Activated CD4-positive, alpha-beta T cell treated with anti-CD3 and anti-CD28 coated beads for 1 hour (primary cell): ENCODE data around the gene DNASE1L2.
"Not testable (repeated sequence)": the region's sequence is repeated elsewhere in the genome, so short reads cannot be mapped to it uniquely, and the experiment has no call there.

ENCODE experiments used
- DNase-seq: peaks from one replicate; pipeline ENCODE4 v3.0.0-alpha.2; 2020

DNASE1L2 gene, protein sequence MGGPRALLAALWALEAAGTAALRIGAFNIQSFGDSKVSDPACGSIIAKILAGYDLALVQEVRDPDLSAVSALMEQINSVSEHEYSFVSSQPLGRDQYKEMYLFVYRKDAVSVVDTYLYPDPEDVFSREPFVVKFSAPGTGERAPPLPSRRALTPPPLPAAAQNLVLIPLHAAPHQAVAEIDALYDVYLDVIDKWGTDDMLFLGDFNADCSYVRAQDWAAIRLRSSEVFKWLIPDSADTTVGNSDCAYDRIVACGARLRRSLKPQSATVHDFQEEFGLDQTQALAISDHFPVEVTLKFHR

GRCh38 chr16:2236337-2237101 lies at the start of gene DNASE1L2:
DNASE1L2 (plus strand) TSS chr16:2236444; CDS start chr16:2236817, 373 bp downstream.
- DNase-seq, result no peak

- DNase-seq, result no peak
Measured at GRCh38 chr16:2186505-2186904, 49.7 kb upstream of the DNASE1L2 start.

DNA sequence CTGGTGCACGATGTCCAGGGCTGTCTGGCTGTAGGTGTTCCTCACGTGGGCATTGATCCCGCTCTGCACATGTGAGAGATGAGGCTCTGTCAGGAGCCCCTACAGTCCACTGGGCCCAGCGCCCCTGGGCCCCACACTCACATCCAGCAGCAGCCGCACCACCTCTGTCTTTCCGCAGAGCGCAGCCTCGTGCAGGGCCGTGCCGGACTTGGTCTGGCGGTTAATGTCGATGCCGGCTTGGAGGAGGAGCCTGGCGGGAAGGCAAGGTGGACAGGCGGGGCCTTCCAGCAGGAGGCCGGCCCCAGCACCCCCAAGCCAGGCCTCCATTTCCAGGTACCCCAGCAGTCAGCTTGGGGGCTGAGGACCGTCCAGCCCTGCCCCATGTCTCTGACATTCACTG lies 49.0 kb upstream of the DNASE1L2 start:
- no peak for DNase-seq

GRCh38 chr16:2188395-2188794 lies 47.8 kb upstream of the DNASE1L2 start:
- DNase-seq, result no peak

GRCh38 chr16:2189252-2189893 lies 46.9 kb upstream of the DNASE1L2 start:
- no peak for DNase-seq

GRCh38 chr16:2190002-2190658 lies 46.1 kb upstream of the DNASE1L2 start:
- DNase-seq, result no peak

GRCh38 chr16:2190659-2191445 lies 45.4 kb upstream of the DNASE1L2 start:
- DNase-seq, result no peak

- no peak for DNase-seq
Measured at GRCh38 chr16:2191446-2191706, 44.9 kb upstream of the DNASE1L2 start.

GRCh38 chr16:2194166-2194834 lies 41.9 kb upstream of the DNASE1L2 start:
- DNase-seq, result no peak

- peak; percentile 33 for DNase-seq
Measured at GRCh38 chr16:2194852-2195321, 41.4 kb upstream of the DNASE1L2 start.

DNA sequence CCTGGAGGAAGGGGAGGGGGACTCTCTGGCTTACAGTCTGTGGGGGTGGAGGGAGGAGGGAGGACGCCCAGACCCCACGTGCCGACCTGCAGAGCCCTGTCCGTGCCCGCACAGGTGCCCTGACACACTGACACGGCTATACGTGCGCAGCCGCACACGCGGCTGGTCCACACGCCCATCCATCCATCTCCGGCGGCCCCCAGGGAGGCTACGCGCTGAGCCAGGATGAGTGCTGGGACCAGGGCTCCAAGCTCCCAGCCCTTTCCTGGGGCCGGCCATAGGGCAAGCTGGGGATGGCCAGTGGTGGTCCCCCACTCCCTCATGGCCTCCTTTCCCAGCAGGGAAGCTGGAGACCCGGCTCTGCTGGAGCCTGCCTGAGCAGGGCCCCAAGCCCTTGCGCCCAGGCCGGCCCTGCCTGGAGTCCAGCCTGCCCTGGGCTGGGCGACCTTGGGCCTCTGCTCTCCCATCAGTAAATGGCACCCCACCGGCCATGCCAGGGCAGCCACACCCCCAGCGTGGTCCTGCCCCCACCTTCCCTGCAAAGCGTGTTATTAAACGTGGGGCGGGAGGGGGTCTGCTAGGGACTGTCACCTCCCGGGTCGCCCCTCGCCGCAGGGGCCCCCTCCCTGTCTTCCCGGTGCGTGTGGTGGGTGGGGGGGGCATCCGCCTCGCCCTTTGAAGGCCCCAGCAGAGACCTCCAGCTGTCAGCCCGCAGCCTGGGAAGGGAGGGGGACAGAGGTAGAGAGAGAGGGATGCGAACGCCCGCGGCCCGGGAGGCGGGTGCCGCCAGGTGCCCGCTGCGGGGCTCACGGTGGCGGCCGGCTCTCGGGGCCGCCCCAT lies 40.7 kb upstream of the DNASE1L2 start:
- DNase-seq, result no peak

DNA sequence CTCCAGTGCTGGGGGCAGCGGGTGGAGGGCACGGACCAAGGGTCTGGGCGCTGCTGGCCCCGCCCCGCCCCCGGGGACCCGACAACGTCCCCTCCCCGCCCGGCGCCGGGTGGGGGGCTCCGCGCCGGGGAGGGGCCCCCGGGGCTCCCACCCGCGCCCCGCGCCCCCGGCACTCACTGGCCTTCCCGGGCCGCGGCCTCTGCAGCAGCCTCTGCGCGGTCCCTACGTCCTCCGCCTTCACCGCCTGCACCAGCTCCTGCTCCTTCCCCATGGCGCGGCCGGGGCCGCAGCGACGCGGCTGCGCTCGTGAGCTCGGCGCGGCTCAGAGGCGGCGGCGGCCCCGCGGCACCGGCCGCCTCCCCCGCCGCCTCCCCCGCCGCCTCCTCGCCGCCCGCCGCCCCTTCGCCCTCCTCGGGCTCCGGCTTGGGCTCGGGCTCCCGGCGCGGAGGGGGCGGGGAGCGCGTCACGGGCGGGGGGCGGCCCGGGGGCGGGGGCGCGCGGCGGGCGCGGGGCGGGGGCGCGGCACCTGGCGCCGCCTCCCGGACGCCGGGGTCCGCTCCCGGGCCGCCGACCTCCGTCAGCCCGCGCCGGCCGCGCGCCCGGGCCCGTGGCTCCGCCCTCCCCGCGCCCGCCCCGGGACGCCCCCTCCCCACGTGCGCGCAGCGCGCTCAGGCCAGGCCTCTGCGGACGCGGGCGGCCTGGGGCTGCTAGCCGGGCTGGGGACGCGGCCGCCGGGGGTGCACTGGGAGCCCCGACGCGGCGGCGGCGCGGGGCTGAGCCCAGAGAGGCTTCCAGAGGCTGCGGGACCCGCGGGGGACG lies 39.9 kb upstream of the DNASE1L2 start, which contains the start of gene CASKIN1:
CASKIN1 (minus strand) TSS at position 444 of the 819 bp plus-strand sequence; CDS start at position 271, 173 bp downstream.
- DNase-seq, result no peak

DNA sequence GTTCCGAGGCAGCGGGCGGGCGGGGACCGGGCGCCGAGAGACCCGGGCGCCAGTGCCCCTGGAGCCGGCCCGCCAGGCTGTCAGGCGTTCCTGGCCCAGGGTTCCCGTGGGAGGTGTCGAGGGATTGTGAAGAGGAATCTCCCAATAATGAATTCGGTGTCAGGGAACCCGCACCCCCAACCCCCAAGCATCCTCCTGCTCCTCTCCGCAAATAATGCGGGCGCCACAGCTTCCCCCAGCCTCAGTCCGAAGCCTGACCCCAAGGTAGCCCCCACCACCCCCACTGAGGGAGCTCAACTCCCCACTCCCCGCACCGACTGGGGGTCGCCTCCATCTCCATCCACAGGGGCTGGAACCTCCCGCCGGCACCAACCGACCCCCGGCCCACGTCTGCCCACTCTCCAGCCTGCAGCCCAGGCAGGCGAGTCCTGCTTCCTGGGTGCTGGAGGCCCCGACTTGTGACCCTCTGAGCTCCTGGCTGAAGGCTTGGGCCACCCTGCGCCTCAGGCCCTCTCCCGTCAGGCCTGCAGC lies 39.2 kb upstream of the DNASE1L2 start:
- DNase-seq, result no peak

GRCh38 chr16:2197765-2198164 lies 38.5 kb upstream of the DNASE1L2 start:
- no peak for DNase-seq

DNA sequence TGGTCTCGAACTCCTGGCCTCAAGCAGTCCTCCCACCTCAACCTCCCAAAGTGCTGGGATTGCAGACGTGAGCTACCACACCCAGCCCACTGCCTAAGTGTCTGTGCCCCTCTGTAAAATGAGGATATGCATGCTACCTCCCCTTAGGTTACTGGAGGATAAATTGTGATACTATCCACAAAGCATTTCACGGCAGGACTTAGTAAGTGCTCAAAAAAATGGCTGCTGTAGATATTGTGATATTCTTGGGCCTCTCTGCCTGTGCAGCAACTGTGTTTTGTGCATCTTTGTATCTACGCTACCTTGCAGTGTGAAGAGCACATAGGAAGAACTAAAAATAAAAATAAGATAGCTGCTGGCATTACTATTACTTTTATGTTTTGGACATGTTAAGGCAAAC lies 38.0 kb upstream of the DNASE1L2 start:
- DNase-seq, result no peak

DNA sequence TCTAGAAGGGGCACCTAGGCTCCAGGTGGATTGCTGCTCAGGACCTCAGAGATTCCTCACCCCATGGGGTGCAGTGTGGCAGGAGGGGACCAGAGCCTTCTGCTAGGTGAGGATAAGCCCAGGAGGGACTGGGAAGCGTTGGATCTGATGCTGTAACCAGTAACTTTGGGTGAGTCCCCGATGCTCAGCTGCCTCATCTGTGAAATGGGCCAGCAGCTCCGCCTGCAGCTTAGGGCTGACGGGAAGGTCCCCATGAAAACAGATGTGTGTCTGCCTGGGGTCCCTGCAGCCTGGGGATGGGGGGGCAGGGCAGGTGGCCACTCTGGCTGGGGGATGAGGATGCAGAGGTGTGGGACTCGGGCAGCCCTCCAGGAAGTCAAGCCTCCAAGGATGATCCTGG lies 37.1 kb upstream of the DNASE1L2 start:
- DNase-seq, result no peak

DNA sequence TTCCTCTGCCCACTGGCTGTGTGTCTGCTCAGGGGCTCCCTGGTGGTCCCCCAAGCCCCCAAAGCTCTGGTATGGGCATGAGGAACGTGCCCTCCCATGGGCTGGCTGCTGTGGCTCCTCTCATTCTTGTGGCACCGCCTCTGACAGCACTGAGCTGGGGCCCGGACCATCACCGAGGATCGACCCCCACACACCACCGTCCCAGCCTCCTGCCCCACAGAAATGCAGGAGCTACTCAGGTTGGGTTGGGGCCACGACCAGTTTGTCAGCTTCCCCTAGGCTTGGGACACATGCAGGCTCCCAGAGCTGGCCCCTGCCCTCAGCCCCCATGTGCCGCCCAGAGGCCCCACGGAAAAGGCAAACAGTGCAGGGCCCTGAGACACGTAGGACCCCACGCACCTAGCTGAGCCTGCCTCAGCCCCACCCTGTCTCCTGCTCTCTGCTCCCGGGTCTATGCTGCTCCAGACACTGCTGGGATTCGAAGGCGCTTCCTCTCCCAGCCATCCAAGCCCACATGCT lies 36.6 kb upstream of the DNASE1L2 start:
- no peak for DNase-seq

GRCh38 chr16:2200313-2200712 lies 35.9 kb upstream of the DNASE1L2 start:
- DNase-seq, result no peak

DNA sequence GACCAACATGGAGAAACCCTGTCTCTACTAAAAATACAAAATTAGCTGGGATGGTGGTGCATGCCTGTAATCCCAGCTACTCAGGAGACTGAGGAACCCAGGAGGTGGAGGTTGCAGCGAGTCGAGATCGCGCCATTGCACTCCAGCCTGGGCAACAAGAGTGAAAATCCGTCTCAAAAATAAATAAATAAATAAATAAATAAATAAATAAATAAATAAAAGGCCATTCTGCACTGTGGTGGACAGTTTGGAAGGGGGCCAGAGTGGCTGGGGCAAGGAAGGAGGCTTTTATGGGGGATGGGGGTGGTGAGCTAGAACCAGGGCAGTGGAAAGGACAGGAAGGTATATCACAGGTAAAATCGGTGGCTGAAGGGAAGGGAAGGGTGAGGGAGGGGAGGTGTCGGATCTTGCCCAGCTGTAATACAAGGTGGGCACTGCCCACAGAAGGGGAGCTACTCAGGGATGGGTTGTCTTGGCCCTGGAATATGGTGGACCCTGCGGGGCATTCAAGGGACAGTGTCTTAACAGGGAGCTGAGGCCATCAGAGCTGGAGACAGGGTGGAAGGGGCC lies 33.0 kb upstream of the DNASE1L2 start:
- DNase-seq, result not testable (repeated sequence)
